H1 (cell line): ENCODE data around the gene PIAS2. TPM values are rescaled to one million over a fixed set of nuclear protein-coding genes. Genes with fewer than 3 reads are reported as not detected.

Experiments
- CTCF ChIA-PET: fragments of 300-600 bp; sonication (Branson Sonifier 250); formaldehyde crosslinking; loops from one replicate; lab custom pipeline; 2021; ENCODE audit not compliant: partially characterized antibody; lab: Charles Lee
- POLR2A ChIA-PET: fragments of 300-600 bp; sonication (Branson Sonifier 250); formaldehyde crosslinking; loops from one replicate; lab custom pipeline; 2021; ENCODE audit warnings: inconsistent platforms; ENCODE audit not compliant: partially characterized antibody; lab: Charles Lee
- DNase-seq, 2 experiments: peaks; one replicate each; pipeline versions ENCODE4 v3.0.0 to v3.0.0-alpha.2; 2010 to 2022; ENCODE audit warnings: low spot score in 2 of 2, low read depth in 1 of 2, mixed read lengths in 1 of 2
- FAIRE-seq: peaks from 2 replicates; lab custom pipeline; 2011; peaks lifted over from hg19 to GRCh38; lab: Jason Lieb, UNC
- H2AFZ ChIP-seq: 2 replicates; pipeline ENCODE4 v1.8.1; 2012; ENCODE audit warnings: low read length, inconsistent platforms
- H2AK5ac ChIP-seq: 2 replicates; pipeline ENCODE4 v1.6.1; 2013; ENCODE audit warnings: low read depth, low read length
- H2BK120ac ChIP-seq: replicated peaks from 2 replicates; pipeline ENCODE3; 2013; ENCODE audit warnings: low read depth, low read length, inconsistent platforms
- H2BK12ac ChIP-seq: 2 replicates; pipeline ENCODE4 v1.6.1; 2013; ENCODE audit warnings: low read depth, low read length
- H2BK15ac ChIP-seq: 2 replicates; pipeline ENCODE4 v1.6.1; 2013; ENCODE audit warnings: low read length
- H2BK20ac ChIP-seq: 2 replicates; pipeline ENCODE4 v1.6.1; 2013; ENCODE audit warnings: low read length
- H2BK5ac ChIP-seq: 2 replicates; pipeline ENCODE4 v1.6.1; 2013; ENCODE audit warnings: low read depth, low read length
- H3K14ac ChIP-seq: 2 replicates; pipeline ENCODE4 v1.6.1; 2013; ENCODE audit warnings: inconsistent platforms; ENCODE audit not compliant: insufficient read length
- H3K18ac ChIP-seq: 2 replicates; pipeline ENCODE4 v1.6.1; 2013; ENCODE audit warnings: low read length; ENCODE audit errors: extremely low read depth
- H3K23ac ChIP-seq: 2 replicates; pipeline ENCODE4 v1.6.1; 2013; ENCODE audit warnings: inconsistent platforms; ENCODE audit not compliant: insufficient read length
- H3K23me2 ChIP-seq: 2 replicates; pipeline ENCODE4 v1.6.1; 2013; ENCODE audit warnings: low read depth, low read length
- H3K27ac ChIP-seq: 2 replicates; pipeline ENCODE4 v1.6.1; 2011; ENCODE audit warnings: low read depth, low read length, inconsistent platforms
- H3K27me3 ChIP-seq, 4 experiments: replicated peaks in 1 of 4; 1 replicate in 1 of 4; 2 replicates in 3 of 4; pipeline versions ENCODE4 v1.6.1 to v1.8.1; 2011 to 2013; ENCODE audit warnings: low read length in 3 of 4, mild to moderate bottlenecking in 3 of 4, inconsistent platforms in 2 of 4, mixed read lengths in 2 of 4, moderate library complexity in 1 of 4; ENCODE audit not compliant: control insufficient read depth in 3 of 4, insufficient read depth in 3 of 4; ENCODE audit errors: extremely low read depth in 1 of 4
- H3K36me3 ChIP-seq, 4 experiments: 2 replicates each; pipeline versions ENCODE4 v1.6.1 to v1.8.1; 2011 to 2013; ENCODE audit warnings: mild to moderate bottlenecking in 4 of 4, low read length in 3 of 4, moderate library complexity in 2 of 4, control low read depth in 1 of 4, inconsistent platforms in 1 of 4; ENCODE audit not compliant: insufficient read depth in 4 of 4, control insufficient read depth in 2 of 4
- H3K4ac ChIP-seq: replicated peaks from 2 replicates; pipeline ENCODE3; 2013; ENCODE audit warnings: low read length, low read depth, mixed read lengths, inconsistent platforms; ENCODE audit not compliant: insufficient read length
- H3K4me1 ChIP-seq, 4 experiments: replicated peaks in 1 of 4; 1 replicate in 1 of 4; 2 replicates in 3 of 4; pipeline versions ENCODE4 v1.6.1 to v1.8.1; 2011 to 2013; ENCODE audit warnings: low read length in 3 of 4, inconsistent platforms in 2 of 4, mixed read lengths in 1 of 4; ENCODE audit not compliant: insufficient read depth in 4 of 4, control insufficient read depth in 3 of 4
- H3K4me2 ChIP-seq, 2 experiments: 2 replicates each; pipeline versions ENCODE4 v1.6.1 to v1.8.1; 2011 to 2013; ENCODE audit warnings: low read depth in 2 of 2, low read length in 2 of 2, control low read depth in 1 of 2, inconsistent platforms in 1 of 2, mild to moderate bottlenecking in 1 of 2; ENCODE audit not compliant: insufficient read depth in 1 of 2
- H3K4me3 ChIP-seq, 4 experiments: fragments of 200-600, 300-600 bp in 1 of 4; sonication (generic), shearing (Covaris generic), sonication (Bioruptor Twin) in 1 of 4; 2 replicates each; pipeline versions ENCODE4 v1.5.1 to v1.8.1; 2011 to 2016; ENCODE audit warnings: low read length in 4 of 4, low read depth in 3 of 4, control low read depth in 2 of 4, inconsistent platforms in 2 of 4, mild to moderate bottlenecking in 2 of 4, mixed read lengths in 1 of 4, moderate library complexity in 1 of 4; ENCODE audit not compliant: insufficient read depth in 2 of 4; ENCODE audit errors: extremely low read depth in 1 of 4
- H3K56ac ChIP-seq: replicated peaks from 2 replicates; pipeline ENCODE3; 2013; ENCODE audit warnings: low read depth, mild to moderate bottlenecking, mixed read lengths, low read length, inconsistent platforms; ENCODE audit not compliant: insufficient read length
- H3K79me1 ChIP-seq: 2 replicates; pipeline ENCODE4 v1.6.1; 2013; ENCODE audit warnings: low read depth, low read length, control low read depth
- H3K79me2 ChIP-seq, 2 experiments: 2 replicates each; pipeline versions ENCODE4 v1.6.1 to v1.8.1; 2012 to 2013; ENCODE audit warnings: low read length in 2 of 2, mild to moderate bottlenecking in 2 of 2, inconsistent platforms in 1 of 2; ENCODE audit not compliant: insufficient read depth in 2 of 2, control insufficient read depth in 1 of 2
- H3K9ac ChIP-seq, 4 experiments: replicated peaks in 1 of 4; 1 replicate in 1 of 4; 2 replicates in 3 of 4; pipeline versions ENCODE4 v1.6.1 to v1.8.1; 2011 to 2013; ENCODE audit warnings: low read depth in 3 of 4, low read length in 3 of 4, control low read depth in 2 of 4, mild to moderate bottlenecking in 2 of 4, moderate library complexity in 2 of 4, inconsistent platforms in 1 of 4; ENCODE audit errors: extremely low read depth in 1 of 4
- H3K9me3 ChIP-seq, 2 experiments: 2 replicates each; pipeline versions ENCODE4 v1.6.1 to v1.8.1; 2012 to 2013; ENCODE audit warnings: mild to moderate bottlenecking in 2 of 2, moderate library complexity in 2 of 2, control low read depth in 1 of 2, inconsistent platforms in 1 of 2, low read depth in 1 of 2, low read length in 1 of 2, mixed read lengths in 1 of 2; ENCODE audit not compliant: insufficient read depth in 2 of 2
- H4K20me1 ChIP-seq, 2 experiments: replicated peaks in 1 of 2; 2 replicates each; pipeline versions ENCODE3 to v1.8.1; 2011 to 2013; ENCODE audit warnings: inconsistent platforms in 2 of 2, low read length in 2 of 2, mild to moderate bottlenecking in 1 of 2; ENCODE audit not compliant: insufficient read depth in 2 of 2, control insufficient read depth in 1 of 2
- H4K5ac ChIP-seq: 2 replicates; pipeline ENCODE4 v1.6.1; 2013; ENCODE audit warnings: low read length, low read depth, mixed read lengths, inconsistent platforms; ENCODE audit not compliant: insufficient read length
- H4K8ac ChIP-seq: 2 replicates; pipeline ENCODE4 v1.8.0; 2013; ENCODE audit warnings: mild to moderate bottlenecking, moderate library complexity, low read length, inconsistent platforms; ENCODE audit not compliant: insufficient read depth; ENCODE audit errors: extremely low read depth
- H4K91ac ChIP-seq: replicated peaks from 2 replicates; pipeline ENCODE3; 2013; ENCODE audit warnings: low read length, mixed read lengths, inconsistent platforms; ENCODE audit not compliant: insufficient read length
- POLR2AphosphoS5 ChIP-seq: IDR thresholded peaks from 2 replicates; pipeline ENCODE4 v1.6.1; 2011; ENCODE audit warnings: low read depth, low read length
- SP2 ChIP-seq: IDR thresholded peaks from 2 replicates; pipeline ENCODE4 v1.6.1; 2012; ENCODE audit warnings: mild to moderate bottlenecking, low read length, inconsistent platforms
- WGBS, 2 experiments: shearing (Covaris generic) in 1 of 2; methylation state at CpG; one replicate each; pipeline versions ENCODE4 v1.1.6 to v1.1.7; 2013 to 2015; ENCODE audit warnings: low lambda C conversion rate in 2 of 2, mixed read lengths in 2 of 2, inconsistent platforms in 1 of 2, low coverage in 1 of 2, missing lambda C conversion rate in 1 of 2; ENCODE audit not compliant: insufficient replicate concordance in 2 of 2, insufficient coverage in 1 of 2, insufficient read length in 1 of 2; ENCODE audit errors: extremely low coverage in 1 of 2, missing lambda C conversion rate in 1 of 2; 5-methylcytosine and 5-hydroxymethylcytosine counted together
- polyA plus RNA-seq, 7 experiments: library from polyadenylated mRNA; depleted of rRNA in 3 of 7; stranded (reverse) in 5 of 7; unstranded in 2 of 7; fragments of >200 nt in 5 of 7; fragments of 200-250 nt in 2 of 7; gene quantifications; 1 replicate in 5 of 7; 2 replicates in 1 of 7; 4 replicates in 1 of 7; pipeline versions ENCODE4 v1.2.1 to v1.2.3, GENCODE V29; 2011 to 2013; ENCODE audit warnings: missing spikeins in 2 of 7, mixed read lengths in 2 of 7
- total RNA-seq: library from RNA; stranded (reverse); fragmentation: NEBNext Ultra II Directional; extraction: Animal tissue kit (Norgen Biotek cat#: 25700); gene quantifications from 2 replicates; pipeline ENCODE4 v1.2.1, GENCODE V29; 2021

The PIAS2 gene
- total and polyA plus RNA-seq, 2 of the 8 experiments (the other 6 are each of a cell fraction or from before 2014, with no cell fraction given) = 20.1 to 53.9 TPM

- Histone ChIP-seq H2BK5ac (no peak overlapping the region), H3K23me2 (peaks cover 8% of the 10 kb centered on the region; the same call in 1 of the 2 replicates), H4K8ac (no peak overlapping the region), H4K91ac (no peak overlapping the region), H3K27me3 (no peaks in the 10 kb centered on the region), H3K23ac (no peak overlapping the region), H3K4ac (no peak overlapping the region), H3K36me3 (no peaks in the 10 kb centered on the region), H2BK120ac (no peak overlapping the region), H3K56ac (no peak overlapping the region), H3K27ac (no peak overlapping the region), H2BK15ac (no peak overlapping the region), H3K79me1 (no peaks in the 10 kb centered on the region), H3K79me2 (peaks cover 3 to 18% of the 10 kb centered on the region in 2 experiments), H4K5ac (no peak overlapping the region), H3K14ac (no peak overlapping the region), H3K4me2 (no peak overlapping the region), H2AK5ac (no peak overlapping the region)
- 86% methylated on average over 2 of the region's 2 CpGs; no CpG with 5 or more reads in 1 of the 2 experiments for WGBS, 2 experiments
- no peak for DNase-seq
- no peak for TF ChIP-seq POLR2AphosphoS5
- TF ChIP-seq SP2 = no peak
- TF ChIP-seq, all 59 proteins: peak for 0
- Histone ChIP-seq H3K4me1 (peaks cover 0 to 5% (median 2%) of the 10 kb centered on the region in 4 experiments; a peak in 4 of 7 replicates), H2AFZ (no peak overlapping the region), H3K9me3 (no peaks in the 10 kb centered on the region), H2BK12ac (no peak overlapping the region), H3K4me3 (no peak overlapping the region), H3K18ac (no peak overlapping the region), H3K9ac (no peak overlapping the region), H4K20me1 (peaks cover 0 to 1% of the 10 kb centered on the region in 2 experiments), H2BK20ac (no peak overlapping the region)
- ChIA-PET POLR2A (interaction anchor here (0.8 to 1.3 kb wide), 2 partner anchors 19 to 42 kb away, joined by 3 read pairs; no protein-coding TSS in a partner anchor), CTCF (no interaction called here)
- FAIRE-seq = no peak
Measured at GRCh38 chr18:46920067-46920466, 2.8 kb upstream of the PIAS2 start.
